ENCODE measurements around the gene KIF23. TPM values are rescaled to one million over a fixed set of nuclear protein-coding genes. Genes with fewer than 3 reads are reported as not detected.

The KIF23 gene
- polyA plus RNA-seq, 3 donors: 1.5 to 8.1 (median 1.8) TPM

DNA sequence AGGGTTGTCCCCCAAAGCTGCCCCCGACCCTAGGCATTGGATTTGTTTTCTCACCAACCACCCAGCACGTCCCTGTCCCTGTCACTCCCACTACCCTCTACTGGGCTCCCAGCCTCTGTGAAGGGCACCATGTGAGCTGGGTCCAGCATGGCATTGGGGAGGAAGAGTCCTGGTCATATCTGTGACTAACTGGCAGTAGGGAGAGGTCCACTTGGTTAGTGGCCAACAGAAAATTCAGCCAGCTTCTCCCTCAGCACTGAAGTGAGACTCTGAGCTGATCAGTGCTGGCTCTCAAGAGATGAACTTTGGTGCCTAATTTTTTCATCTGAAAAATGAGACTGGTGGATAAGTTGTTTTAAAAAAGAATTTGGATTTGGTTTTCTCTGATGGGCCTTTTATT, 11.3 kb upstream of the KIF23 start:
- no peaks in the 10 kb centered on the region for H4K20me1 ChIP-seq (ENCODE audit: insufficient read depth, low read length)
- H3K9me3 ChIP-seq (replicated peaks in 1 of 2; ENCODE audit: control insufficient read depth in 1 of 2, insufficient read depth in 1 of 2, low read length in 2 of 2): no peaks in the 10 kb centered on the region
- no CpG with 5 or more reads among the region's 2 CpGs for WGBS (ENCODE audit: insufficient coverage)
- Mint-ChIP-seq H3K4me1 (peaks cover 4% of the 10 kb centered on the region), H3K27ac (no peak overlapping the region), H3K36me3 (no peaks in the 10 kb centered on the region), H3K9me3 (no peaks in the 10 kb centered on the region), H3K4me3 (no peak overlapping the region), H3K27me3 (ENCODE audit: low read depth in 3 of 3) (peaks cover 0 to 7% (median 2%) of the 10 kb centered on the region in 3 donors)
- H3K36me3 ChIP-seq (replicated peaks in 1 of 2; ENCODE audit: control insufficient read depth in 1 of 2, insufficient read depth in 2 of 2, low read length in 2 of 2): no peaks in the 10 kb centered on the region
- no peaks in the 10 kb centered on the region for H3K4me1 ChIP-seq (ENCODE audit: control insufficient read depth in 1 of 2, insufficient read depth in 2 of 2, low read length in 2 of 2)
- TF ChIP-seq, protein P1, sequence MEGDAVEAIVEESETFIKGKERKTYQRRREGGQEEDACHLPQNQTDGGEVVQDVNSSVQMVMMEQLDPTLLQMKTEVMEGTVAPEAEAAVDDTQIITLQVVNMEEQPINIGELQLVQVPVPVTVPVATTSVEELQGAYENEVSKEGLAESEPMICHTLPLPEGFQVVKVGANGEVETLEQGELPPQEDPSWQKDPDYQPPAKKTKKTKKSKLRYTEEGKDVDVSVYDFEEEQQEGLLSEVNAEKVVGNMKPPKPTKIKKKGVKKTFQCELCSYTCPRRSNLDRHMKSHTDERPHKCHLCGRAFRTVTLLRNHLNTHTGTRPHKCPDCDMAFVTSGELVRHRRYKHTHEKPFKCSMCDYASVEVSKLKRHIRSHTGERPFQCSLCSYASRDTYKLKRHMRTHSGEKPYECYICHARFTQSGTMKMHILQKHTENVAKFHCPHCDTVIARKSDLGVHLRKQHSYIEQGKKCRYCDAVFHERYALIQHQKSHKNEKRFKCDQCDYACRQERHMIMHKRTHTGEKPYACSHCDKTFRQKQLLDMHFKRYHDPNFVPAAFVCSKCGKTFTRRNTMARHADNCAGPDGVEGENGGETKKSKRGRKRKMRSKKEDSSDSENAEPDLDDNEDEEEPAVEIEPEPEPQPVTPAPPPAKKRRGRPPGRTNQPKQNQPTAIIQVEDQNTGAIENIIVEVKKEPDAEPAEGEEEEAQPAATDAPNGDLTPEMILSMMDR (IDR thresholded peaks at IDR 0.05): no peak
- no peak for DNase-seq
- no peaks in the 10 kb centered on the region for H3K27me3 ChIP-seq (ENCODE audit: control insufficient read depth in 2 of 2, insufficient read depth in 2 of 2, low read length in 2 of 2)
- no peak overlapping the region for H3K4me2 ChIP-seq (replicated peaks; ENCODE audit: extremely low read depth, low read length, poor library complexity, severe bottlenecking)
- intact Hi-C loops (cut with micrococcal nuclease): no loop called here
- H2AFZ ChIP-seq (ENCODE audit: insufficient read depth, low read depth, low read length, poor library complexity, severe bottlenecking): no peak overlapping the region
- H3K79me2 ChIP-seq (ENCODE audit: insufficient read depth, low read length): no peaks in the 10 kb centered on the region
- no peak overlapping the region for H3K9ac ChIP-seq (ENCODE audit: insufficient read depth, low read length, poor library complexity, severe bottlenecking)
- H3K27ac ChIP-seq (ENCODE audit: low read depth in 1 of 2, low read length in 2 of 2): no peak overlapping the region
- no peak overlapping the region for H3K4me3 ChIP-seq (replicated peaks in 1 of 3; ENCODE audit: low read depth in 2 of 3, low read length in 3 of 3)

DNA sequence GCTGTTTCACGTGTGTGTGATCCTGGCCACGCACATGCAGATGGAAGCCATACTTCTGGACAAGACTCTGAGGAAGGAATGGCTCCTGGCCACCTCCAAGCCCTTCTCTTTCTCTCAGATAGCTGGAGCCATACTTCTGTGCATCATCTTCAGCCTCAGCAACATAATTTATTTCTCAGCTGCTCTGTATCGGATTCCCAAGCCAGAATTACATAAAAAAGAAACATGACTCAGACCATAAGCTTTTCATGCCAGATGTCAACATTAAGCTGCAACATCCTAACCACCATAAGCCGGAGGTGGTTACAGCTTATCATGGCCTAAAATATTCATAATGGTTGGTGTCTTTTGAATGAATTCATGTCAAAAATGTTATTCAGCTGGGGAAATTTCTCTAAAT, 10.6 kb upstream of the KIF23 start:
- Histone ChIP-seq H3K36me3 (replicated peaks in 1 of 2; ENCODE audit: control insufficient read depth in 1 of 2, insufficient read depth in 2 of 2, low read length in 2 of 2) (no peaks in the 10 kb centered on the region), H3K9me3 (replicated peaks in 1 of 2; ENCODE audit: control insufficient read depth in 1 of 2, insufficient read depth in 1 of 2, low read length in 2 of 2) (no peaks in the 10 kb centered on the region), H3K4me2 (replicated peaks; ENCODE audit: extremely low read depth, low read length, poor library complexity, severe bottlenecking) (no peak overlapping the region), H4K20me1 (ENCODE audit: insufficient read depth, low read length) (no peaks in the 10 kb centered on the region), H3K27ac (ENCODE audit: low read depth in 1 of 2, low read length in 2 of 2) (no peak overlapping the region), H3K9ac (ENCODE audit: insufficient read depth, low read length, poor library complexity, severe bottlenecking) (no peak overlapping the region), H3K27me3 (ENCODE audit: control insufficient read depth in 2 of 2, insufficient read depth in 2 of 2, low read length in 2 of 2) (no peaks in the 10 kb centered on the region), H3K4me3 (replicated peaks in 1 of 3; ENCODE audit: low read depth in 2 of 3, low read length in 3 of 3) (no peak overlapping the region), H2AFZ (ENCODE audit: insufficient read depth, low read depth, low read length, poor library complexity, severe bottlenecking) (no peak overlapping the region), H3K4me1 (ENCODE audit: control insufficient read depth in 1 of 2, insufficient read depth in 2 of 2, low read length in 2 of 2) (no peaks in the 10 kb centered on the region), H3K79me2 (ENCODE audit: insufficient read depth, low read length) (no peaks in the 10 kb centered on the region)
- Mint-ChIP-seq H3K36me3 (no peaks in the 10 kb centered on the region), H3K4me3 (no peak overlapping the region), H3K4me1 (peaks cover 1% of the 10 kb centered on the region), H3K27ac (no peak overlapping the region), H3K9me3 (no peaks in the 10 kb centered on the region), H3K27me3 (ENCODE audit: low read depth in 3 of 3) (peaks cover 0 to 7% (median 3%) of the 10 kb centered on the region in 3 donors)
- intact Hi-C loops (cut with micrococcal nuclease): no loop called here
- 76% methylated on average over 3 of the region's 4 CpGs for WGBS (ENCODE audit: insufficient coverage)
- TF ChIP-seq, protein P1 (IDR thresholded peaks at IDR 0.05): no peak
- no peak for DNase-seq
